Osteoblast (primary cell): ENCODE measurements around the gene NUFIP1. TPM values are rescaled to one million over a fixed set of nuclear protein-coding genes. Genes with fewer than 3 reads are reported as not detected.
A peak's percentile ranks its signal among the peaks of the same experiment; 100 is the strongest.

Experiments
- DNase-seq: peaks from one replicate; pipeline ENCODE4 v3.0.0; 2011; ENCODE audit warnings: low spot score, mixed read lengths; ENCODE audit not compliant: insufficient read length; ENCODE audit errors: missing footprints
- H2AFZ ChIP-seq: 2 replicates; pipeline ENCODE4 v1.6.0; 2011; ENCODE audit warnings: mild to moderate bottlenecking, low read length
- H3K27ac ChIP-seq: 2 replicates; pipeline ENCODE4 v1.5.1; 2011; ENCODE audit warnings: mild to moderate bottlenecking, low read depth, low read length, moderate library complexity
- H3K27me3 ChIP-seq: 2 replicates; pipeline ENCODE4 v1.6.0; 2012; ENCODE audit warnings: mild to moderate bottlenecking, control low read depth, inconsistent platforms, low read length, moderate library complexity; ENCODE audit not compliant: insufficient read depth
- H3K36me3 ChIP-seq: 2 replicates; pipeline ENCODE4 v1.5.1; 2011; ENCODE audit warnings: mild to moderate bottlenecking, low read length, control low read depth, moderate library complexity; ENCODE audit not compliant: insufficient read depth
- H3K4me1 ChIP-seq: 2 replicates; pipeline ENCODE4 v1.5.1; 2011; ENCODE audit warnings: mild to moderate bottlenecking, low read length, control low read depth, moderate library complexity; ENCODE audit not compliant: insufficient read depth
- H3K4me2 ChIP-seq: 2 replicates; pipeline ENCODE4 v1.6.0; 2011; ENCODE audit warnings: mild to moderate bottlenecking, low read length; ENCODE audit not compliant: insufficient read depth
- H3K4me3 ChIP-seq: fragments of 200-600 bp; sonication (generic); 3 replicates; pipeline ENCODE4 v1.5.1; 2012; ENCODE audit warnings: mild to moderate bottlenecking, low read length, inconsistent platforms; ENCODE audit not compliant: insufficient read depth
- H3K79me2 ChIP-seq: 2 replicates; pipeline ENCODE4 v1.6.0; 2012; ENCODE audit warnings: mild to moderate bottlenecking, low read length, control low read depth, inconsistent platforms; ENCODE audit not compliant: insufficient read depth
- H3K9me3 ChIP-seq: 2 replicates; pipeline ENCODE4 v1.5.1; 2011; ENCODE audit warnings: low read depth, low read length, control low read depth
- H4K20me1 ChIP-seq: 2 replicates; pipeline ENCODE4 v1.6.0; 2012; ENCODE audit warnings: mild to moderate bottlenecking, low read length, control low read depth; ENCODE audit not compliant: insufficient read depth
- CTCF ChIP-seq: IDR thresholded peaks from 2 replicates; pipeline ENCODE4 v1.5.1; 2011; ENCODE audit warnings: mild to moderate bottlenecking, low read depth, low read length, moderate library complexity; ENCODE audit errors: extremely low read depth
- total RNA-seq: library from RNA; depleted of rRNA; stranded (reverse); fragments of >200 nt; gene quantifications from 2 replicates; pipeline ENCODE4 v1.2.3, GENCODE V29; 2012

The NUFIP1 gene
- total RNA-seq, 1 donor = 3.3 TPM

- Histone ChIP-seq H3K9me3 (no peaks in the 10 kb centered on the region), H2AFZ (no peak overlapping the region), H3K27me3 (no peaks in the 10 kb centered on the region), H3K4me3 (no peak overlapping the region), H3K79me2 (peaks cover 11% of the 10 kb centered on the region), H3K36me3 (peaks cover 5% of the 10 kb centered on the region), H3K4me1 (peaks cover 30% of the 10 kb centered on the region), H3K27ac (peak overlapping the region; percentile 17), H4K20me1 (no peaks in the 10 kb centered on the region), H3K4me2 (no peak overlapping the region)
- DNase-seq = no peak
- no peak for TF ChIP-seq CTCF
Observed at GRCh38 chr13:44971656-44972595, 17.3 kb downstream of the NUFIP1 start.

DNA sequence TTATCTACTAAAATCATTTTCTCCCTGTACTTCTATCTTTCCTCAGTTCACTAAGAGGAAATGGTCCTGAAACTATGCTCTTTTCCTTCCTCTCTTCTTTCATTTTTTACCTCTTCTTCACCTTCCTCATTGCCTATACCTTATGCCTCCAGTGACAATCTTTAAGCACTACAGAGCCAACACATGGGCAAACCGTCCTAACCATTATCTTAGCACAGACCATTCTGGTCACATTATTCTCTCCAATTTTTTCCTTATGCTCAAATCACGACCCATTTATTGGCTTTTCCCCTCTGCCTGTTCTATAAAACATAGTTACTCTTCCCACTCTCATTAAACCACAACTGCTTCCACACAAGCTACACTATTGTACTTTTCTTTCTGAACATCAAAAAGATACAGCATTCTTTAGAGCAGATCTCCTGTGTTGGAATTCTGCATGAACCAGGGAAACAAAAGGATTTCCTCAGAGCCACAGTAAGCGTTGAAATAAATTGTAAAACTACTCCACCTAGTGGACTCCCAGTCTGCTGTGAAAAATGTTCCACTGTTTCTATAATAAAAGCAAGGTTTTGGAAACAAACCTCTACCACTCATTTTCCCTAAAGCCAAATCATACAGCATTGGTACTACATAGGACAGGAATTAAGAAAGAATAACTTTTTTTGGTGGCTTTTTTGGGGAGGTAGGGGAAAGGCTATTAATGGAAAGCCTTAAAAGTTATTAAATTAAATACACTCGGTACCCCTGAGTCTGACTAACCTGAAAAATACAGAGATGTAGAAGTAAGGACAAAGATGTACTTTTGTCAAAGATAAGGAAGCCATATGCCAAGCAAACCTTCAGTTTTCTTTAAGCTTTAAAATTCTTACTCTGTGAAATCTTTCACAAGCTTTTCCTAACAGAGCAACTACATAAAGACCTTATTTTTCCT lies 19.5 kb downstream of the NUFIP1 start:
- H3K27me3 ChIP-seq = no peaks in the 10 kb centered on the region
- H4K20me1 ChIP-seq = no peaks in the 10 kb centered on the region
- peaks cover 30% of the 10 kb centered on the region for H3K4me1 ChIP-seq
- H3K9me3 ChIP-seq = no peaks in the 10 kb centered on the region
- H3K27ac ChIP-seq = no peak overlapping the region
- no peak for DNase-seq
- peak overlapping the region; percentile 33 for H3K4me2 ChIP-seq
- H3K36me3 ChIP-seq = peaks cover 3% of the 10 kb centered on the region
- H2AFZ ChIP-seq = peak overlapping the region; percentile 34
- peak; percentile 81 for TF ChIP-seq CTCF
- no peak overlapping the region for H3K4me3 ChIP-seq
- peaks cover 11% of the 10 kb centered on the region for H3K79me2 ChIP-seq

GRCh38 chr13:44968434-44968815 lies 20.8 kb downstream of the NUFIP1 start:
- no peak for DNase-seq
- H3K4me1 ChIP-seq = peaks cover 24% of the 10 kb centered on the region
- no peak overlapping the region for H3K27ac ChIP-seq
- no peaks in the 10 kb centered on the region for H3K27me3 ChIP-seq
- H3K36me3 ChIP-seq = peaks cover 10% of the 10 kb centered on the region
- TF ChIP-seq CTCF = no peak
- H4K20me1 ChIP-seq = no peaks in the 10 kb centered on the region
- H3K9me3 ChIP-seq = no peaks in the 10 kb centered on the region
- no peak overlapping the region for H2AFZ ChIP-seq
- peaks cover 11% of the 10 kb centered on the region for H3K79me2 ChIP-seq
- H3K4me3 ChIP-seq = no peak overlapping the region
- H3K4me2 ChIP-seq = no peak overlapping the region
